HG02870 (cell line): ENCODE data around the gene CREB3L1.

ENCODE experiments used
- ATAC-seq: cut with Tn5 transposase; IDR thresholded peaks from one replicate; pipeline ENCODE4 v1.9.1; 2021; ENCODE audit warnings: mild to moderate bottlenecking, moderate library complexity; ENCODE audit not compliant: unreplicated experiment

CREB3L1 gene

DNA sequence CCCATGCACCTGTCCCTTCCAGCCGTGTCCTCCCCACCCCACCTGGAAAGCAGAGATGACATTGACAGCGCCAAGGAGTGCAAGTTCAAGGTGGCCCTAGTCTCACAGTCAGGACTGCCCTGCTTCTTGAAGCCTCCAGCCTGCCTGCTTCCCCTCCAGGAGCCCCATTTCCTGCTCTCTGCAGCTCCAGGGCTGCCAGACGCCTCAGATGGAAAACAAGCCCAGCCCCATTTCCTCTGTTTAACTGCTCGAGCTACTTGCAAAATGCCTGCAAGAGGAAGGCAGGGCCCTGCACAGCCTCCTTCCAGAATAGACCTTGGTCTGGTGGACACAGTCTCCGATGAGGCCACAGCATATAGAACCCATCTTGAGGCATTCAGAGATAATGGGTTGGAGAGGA lies 64.8 kb downstream of the CREB3L1 start:
- no peak for ATAC-seq

DNA sequence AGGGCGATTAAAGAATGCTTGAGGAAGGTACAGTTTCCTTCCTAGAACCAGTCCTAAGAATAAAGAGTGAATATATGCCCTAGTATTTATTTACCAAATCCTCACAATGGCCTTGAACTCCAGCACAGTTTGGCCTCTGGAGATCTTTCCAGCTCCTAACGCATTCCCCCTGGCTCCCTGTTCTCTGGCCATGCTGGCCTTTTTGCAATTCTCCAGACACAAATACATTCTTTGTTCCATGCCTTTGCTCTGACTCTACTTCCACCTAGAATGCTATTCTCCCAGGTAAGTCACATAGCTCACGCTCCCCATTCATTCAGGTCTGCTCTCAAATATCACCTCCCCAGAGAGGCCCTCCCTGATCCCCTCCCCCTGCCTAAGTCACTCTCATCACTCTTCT lies 66.1 kb downstream of the CREB3L1 start:
- no peak for ATAC-seq

DNA sequence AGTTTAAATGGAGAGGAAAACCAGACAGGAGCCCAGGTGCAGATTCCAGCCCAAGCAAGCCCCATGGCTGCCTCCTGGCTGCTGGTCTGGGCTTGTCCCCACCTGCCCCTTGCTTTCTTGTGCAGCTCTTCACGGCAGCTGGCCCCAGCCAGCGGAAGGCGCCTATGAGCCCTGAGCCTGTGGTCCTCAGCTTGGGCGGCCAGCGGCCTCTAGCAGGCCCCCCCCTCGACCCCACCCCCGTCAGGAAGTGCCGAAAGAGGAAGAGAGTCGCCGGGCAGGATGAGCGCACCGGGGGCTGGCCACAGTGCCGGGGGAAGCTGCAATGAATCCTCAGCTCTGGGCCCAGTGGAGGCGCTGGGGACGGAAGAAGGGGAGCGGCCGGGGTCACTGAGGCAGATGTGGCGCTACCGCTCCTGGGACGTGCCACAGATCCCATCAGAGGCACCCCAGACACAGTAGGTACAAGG lies 67.7 kb downstream of the CREB3L1 start:
- peak; percentile 24 for ATAC-seq

DNA sequence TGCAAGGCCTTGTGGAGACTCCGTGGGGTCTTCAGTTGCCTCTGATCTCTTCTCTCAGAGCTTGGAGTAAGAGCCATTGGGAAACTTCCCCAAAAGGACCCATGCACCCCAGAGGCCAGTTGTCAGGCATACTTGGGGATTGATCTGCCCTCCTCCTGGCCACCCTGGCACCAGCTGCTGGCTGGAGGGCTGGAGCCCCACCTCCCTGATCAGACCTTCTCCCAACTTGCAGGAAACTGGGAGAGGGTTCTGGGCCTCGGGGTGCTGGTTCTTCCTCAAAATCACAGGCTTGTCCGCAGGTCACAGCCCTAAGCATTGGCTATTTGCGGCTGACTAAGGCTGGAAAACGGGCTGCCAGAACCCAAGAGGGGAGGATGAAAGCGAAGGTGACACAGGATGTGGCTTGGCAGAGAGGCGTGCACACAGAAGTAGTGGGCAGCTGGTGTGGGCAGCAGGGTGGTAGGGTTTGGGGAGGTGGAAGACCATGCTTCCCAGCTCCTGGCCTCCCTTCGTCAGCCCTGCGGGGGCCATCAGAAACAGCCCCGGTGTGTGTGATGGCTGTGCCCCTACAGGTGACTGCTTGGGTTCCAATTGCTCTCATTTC lies 68.5 kb downstream of the CREB3L1 start:
- no peak for ATAC-seq

DNA sequence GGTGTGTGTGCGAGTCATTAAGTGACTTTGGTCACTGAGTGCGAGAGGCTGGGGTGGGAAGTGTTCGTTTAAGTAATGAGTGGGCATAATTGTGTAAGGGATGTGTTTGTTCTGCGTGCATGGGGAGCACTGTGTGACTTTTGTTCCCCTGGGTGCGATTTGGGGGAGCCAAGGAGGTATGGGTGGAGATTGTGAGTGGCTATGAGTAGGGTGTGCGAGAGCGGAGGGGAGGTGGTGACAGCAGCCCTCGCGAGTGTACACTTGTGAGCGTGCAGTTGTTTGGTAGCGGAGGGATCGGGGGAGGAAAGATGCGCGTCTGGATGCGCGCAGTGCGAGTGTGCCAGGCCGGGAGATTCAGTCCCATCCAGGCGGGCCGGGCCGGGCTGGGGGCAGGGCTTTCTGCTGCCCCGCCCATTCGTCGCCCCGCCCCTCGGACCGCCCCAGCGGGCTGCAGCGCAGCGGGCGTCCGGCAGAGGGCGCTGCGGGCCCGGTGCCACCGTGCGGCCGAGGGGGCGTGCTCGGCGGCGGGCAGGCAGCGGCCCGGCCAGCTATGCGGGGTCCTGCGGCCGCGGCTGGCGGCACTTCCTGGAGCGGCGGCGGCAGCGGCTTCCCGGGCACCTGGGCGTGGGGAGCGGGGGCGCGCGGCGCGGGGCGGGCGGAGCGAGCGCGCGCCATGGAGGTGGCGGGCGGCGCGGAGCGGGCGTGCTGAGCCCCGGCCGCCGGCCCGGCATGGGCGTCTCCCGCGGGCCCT lies 69.6 kb downstream of the CREB3L1 start, which contains the start of gene DGKZ:
DGKZ (plus strand) TSS at position 578 of the 751 bp plus-strand sequence. CDS start 197 bp downstream, outside the sequence.
- peak; percentile 45 for ATAC-seq

DNA sequence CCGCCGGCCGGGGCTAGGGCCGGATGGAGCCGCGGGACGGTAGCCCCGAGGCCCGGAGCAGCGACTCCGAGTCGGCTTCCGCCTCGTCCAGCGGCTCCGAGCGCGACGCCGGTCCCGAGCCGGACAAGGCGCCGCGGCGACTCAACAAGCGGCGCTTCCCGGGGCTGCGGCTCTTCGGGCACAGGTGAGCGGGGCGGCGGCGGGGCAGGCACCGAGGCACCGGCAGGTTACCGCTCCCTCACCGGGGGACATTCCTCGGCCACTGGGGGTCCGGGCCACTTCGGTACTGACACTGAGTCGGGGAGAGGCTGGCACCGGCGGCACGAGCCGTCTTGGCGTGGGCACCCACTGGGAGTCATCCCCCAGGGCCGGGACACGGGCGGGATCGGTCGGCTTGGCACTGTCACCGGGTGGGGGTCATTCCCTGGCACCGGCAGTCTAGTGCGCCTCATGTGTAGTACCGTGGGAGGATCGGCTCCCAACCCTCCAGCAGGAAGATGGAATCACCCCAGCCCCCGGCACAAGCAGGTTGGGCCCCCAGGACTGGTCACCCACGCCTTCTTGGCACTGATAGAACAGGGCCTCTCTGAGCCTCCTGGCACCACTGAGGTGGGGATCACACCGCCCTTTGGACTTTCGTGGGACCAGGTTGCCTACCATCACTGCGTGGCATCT lies 70.3 kb downstream of the CREB3L1 start:
- no peak for ATAC-seq

DNA sequence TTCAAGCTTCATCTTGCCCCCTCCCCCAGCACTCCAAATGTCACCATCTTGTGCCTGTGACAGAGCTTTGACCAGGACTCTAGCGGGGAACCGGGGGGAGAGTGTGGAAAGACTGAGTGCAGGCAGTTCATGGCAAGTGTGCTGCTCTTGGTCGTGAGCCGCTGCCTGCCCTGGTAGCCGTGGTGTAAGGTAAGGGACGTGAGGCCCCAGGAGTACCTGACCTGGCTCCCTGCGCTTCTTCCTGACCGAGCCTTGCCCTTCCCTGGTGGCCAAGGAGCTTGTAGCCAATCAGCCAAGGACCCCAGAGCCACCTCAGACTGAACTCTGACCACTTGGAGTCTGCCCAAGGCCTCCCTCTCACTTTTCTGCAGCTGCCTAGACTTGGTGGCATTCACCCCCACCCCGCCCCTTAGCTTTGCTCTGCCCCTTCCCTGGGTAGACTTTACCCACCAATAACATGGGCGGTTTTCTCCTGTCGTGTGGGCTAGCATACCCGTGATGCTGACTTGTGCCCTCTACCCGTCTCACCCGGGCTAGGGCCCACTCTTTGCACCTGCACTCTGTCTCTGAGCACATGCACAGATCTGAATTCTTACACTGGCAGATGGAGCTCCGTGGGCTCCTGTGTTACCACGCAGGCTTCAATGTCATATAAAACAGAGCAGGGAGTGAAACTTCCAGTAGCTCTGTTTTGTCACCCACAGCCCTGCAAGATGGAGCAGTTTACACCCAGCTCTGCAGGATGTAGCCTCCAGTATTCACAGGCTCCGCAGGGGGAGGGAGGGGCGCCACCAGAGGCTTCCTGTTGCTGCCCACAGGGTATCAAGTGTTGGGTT lies 71.3 kb downstream of the CREB3L1 start:
- no peak for ATAC-seq

DNA sequence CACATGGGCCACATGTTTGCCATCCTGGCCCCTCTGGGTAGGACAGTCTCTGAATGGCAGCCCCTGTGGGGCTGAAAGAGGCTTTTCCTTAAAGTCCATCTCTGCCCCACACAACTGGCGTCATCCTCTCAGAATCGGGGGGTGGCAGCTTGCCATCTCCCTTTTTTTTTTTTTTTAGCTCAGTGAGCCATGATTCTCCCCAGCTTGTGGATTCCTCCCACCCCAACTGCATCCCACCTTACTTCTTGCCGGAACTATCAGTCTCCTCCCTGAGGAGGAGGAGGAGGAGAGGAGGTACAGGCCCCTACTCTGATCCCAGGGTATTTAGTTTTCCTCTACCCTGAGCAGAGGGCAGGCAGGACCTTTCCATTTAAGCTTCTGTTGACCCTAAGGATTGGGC lies 73.2 kb downstream of the CREB3L1 start:
- ATAC-seq = no peak

DNA sequence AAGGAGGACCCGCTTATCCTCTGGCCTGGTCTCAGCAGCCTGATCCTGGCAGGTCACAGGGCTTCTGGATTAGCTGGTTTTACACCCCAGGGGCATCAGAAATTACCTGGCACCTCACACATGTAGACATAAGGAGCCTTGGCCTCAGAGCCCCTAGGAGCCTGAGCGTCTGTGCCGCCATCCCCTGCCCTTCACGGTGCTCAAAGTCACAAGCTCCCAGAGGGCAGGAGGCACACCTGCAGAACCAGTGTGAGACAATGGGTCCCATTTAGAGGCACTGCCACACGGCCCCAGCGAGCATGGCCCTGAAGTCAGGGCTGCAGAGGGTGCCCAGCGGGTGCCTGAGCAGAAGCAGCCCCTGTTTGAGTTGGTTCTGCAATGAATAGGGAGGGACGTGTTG lies 73.7 kb downstream of the CREB3L1 start:
- no peak for ATAC-seq

DNA sequence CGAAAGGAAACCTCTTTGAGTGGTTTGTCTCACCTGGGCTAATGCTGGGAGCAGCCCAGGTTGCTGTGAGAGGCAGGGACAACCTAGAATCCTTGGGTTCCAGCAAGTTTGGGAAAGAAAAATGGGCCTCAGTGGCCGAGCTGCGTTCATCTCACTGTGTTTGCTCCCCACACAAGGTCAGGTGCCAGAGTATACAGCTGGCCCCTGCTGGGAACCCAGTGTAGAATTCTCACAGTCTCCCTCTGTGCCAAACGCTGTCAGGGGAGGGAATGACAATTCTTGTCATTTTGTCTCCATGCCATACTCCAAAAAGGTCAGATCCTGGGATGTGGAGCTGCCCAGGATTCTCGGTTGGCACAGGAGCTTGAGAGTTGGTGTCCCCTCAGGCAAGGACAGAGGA lies 74.1 kb downstream of the CREB3L1 start:
- no peak for ATAC-seq

DNA sequence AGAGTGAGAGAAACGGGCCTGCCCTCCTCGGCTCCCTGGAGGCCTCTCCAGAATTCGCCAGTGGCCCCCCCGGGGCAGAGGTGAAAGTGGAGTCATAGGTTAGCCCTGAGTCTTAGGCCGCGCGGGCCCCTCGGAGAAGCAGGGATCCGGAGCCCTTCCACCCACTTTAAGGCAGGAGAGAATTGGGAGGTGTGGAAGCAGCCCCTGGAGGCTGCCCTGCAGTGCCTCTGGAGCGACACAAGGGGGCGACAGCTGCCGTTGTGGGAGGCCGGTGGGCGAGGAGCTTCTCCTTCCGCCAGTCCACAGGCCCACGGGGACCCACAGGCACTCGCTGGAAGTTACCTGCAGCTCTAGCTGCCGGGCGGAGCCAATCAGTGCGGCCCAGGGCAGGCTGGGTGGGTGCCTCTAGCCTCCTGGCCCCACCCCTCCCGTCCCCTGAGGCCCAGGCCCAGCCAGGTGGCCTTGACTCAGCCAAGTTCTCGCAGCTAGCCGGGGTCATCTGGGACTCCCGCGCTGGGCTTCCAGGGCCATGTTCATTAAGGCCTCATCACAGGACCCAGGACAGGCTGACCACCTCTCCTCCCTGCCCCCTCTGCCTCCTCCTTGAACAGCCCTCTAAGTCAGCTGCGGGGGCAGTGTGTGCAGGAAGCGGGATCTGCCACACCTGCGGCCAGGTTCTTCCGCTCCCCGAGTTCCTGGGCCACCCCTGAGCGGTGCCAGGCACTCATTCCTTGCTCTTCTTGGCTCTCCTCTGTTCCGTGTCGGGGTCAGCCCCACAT lies 74.8 kb downstream of the CREB3L1 start:
- no peak for ATAC-seq

DNA sequence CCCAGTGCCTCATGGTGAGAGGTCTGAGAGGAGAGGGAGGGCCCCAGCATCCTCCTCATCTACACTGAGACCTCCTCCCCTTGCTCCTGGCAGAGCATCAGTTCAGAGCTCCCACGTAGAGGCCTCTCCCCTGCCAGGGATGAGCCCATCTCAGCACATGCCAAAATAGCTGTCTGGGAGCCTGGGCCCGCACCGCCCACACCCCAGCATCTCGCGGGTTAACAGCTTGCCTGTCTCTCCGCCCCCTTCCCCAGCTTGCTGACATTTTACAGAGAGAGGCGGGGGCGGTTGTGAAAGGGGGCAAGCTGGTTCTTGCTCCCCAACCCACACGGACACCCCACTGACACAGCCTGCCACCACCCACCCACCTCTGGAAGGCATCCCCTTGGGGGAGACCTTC lies 76.2 kb downstream of the CREB3L1 start:
- no peak for ATAC-seq

DNA sequence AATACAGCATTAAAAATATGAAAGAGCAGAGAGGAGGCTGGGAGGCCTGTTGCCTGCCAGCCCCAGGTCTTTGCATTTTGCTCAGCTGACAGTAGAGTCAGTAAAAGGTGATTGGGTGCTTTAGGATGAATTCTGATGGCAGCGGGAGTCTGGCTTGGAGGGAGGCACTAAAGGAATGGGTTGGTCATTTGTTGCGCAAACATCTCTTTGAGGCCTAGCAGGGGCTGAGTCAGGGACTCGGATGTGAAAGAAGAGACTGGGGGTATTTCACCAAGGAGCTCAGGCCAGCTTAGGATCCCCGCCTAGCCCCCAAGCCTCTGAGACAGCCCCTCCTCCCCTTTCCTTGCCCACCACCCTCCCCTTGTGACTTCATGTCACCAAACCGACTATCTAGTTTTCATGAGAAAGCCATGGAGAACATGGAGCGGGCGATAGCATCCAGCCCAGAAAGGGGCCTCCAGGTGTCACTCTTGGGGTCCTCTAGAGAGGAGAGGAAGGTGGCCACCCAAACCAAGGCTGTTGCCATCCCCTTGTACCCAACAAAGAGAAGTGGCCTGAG lies 79.5 kb downstream of the CREB3L1 start:
- no peak for ATAC-seq

DNA sequence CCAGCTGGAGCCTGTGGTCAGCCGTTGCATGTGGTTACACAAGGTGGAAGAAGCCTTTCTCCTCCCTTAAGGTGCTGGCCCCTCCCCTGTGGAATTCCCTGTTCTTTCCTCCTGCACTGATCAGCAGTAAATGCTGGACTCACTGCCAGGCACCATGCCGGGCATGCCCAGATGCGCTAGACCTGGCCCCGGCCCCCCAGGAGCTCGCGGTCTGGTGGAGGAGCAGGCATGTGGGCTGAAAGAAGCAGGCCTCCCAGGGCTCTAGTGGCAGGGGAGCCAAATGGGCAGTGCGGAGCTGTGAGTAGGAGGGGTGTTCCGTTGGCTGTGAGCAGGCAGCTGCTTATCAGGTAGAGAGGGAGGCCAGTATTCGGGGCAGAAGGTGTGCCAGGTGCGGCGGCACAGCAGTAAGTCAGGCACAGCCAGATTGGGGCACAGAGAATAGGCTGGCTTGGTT lies 80.0 kb downstream of the CREB3L1 start:
- no peak for ATAC-seq

DNA sequence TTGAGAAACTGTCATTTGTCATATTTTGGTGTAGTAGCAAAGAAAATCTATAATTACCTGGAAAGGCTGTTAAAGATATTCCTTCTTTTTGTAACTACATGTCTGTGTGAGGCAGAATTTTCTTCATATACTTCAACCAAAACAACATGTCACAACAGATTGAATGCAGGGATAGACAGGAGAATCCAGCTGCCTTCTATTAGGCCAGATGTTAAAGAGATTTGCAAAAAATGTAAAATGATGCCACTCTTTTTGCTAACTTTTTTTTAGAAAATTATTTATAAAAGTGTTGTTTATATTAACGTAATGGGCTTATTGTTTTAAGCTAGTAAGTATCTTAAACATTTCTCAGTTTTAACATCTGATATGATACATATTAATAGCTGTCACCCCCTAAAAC lies 82.5 kb downstream of the CREB3L1 start:
- no peak for ATAC-seq

DNA sequence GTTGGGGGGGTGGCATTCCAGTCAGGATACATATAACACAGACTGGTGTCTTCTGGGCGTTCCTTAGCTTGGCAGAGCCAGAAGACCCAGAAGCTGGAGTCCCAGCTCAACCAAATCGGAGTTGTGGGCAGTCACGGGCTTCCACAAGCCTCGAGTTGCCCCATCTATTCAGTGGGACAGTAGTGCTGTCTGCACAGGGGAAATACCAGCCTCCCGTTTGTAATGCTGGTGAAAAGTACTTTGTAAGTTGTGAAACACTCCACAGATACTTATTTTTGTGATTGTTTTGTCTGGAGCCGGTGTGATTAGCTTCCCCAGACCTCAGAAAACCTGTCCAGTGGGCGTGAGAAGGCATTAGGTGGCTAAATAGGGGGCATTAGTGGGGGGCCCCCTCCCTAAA lies 83.4 kb downstream of the CREB3L1 start:
- ATAC-seq = no peak

DNA sequence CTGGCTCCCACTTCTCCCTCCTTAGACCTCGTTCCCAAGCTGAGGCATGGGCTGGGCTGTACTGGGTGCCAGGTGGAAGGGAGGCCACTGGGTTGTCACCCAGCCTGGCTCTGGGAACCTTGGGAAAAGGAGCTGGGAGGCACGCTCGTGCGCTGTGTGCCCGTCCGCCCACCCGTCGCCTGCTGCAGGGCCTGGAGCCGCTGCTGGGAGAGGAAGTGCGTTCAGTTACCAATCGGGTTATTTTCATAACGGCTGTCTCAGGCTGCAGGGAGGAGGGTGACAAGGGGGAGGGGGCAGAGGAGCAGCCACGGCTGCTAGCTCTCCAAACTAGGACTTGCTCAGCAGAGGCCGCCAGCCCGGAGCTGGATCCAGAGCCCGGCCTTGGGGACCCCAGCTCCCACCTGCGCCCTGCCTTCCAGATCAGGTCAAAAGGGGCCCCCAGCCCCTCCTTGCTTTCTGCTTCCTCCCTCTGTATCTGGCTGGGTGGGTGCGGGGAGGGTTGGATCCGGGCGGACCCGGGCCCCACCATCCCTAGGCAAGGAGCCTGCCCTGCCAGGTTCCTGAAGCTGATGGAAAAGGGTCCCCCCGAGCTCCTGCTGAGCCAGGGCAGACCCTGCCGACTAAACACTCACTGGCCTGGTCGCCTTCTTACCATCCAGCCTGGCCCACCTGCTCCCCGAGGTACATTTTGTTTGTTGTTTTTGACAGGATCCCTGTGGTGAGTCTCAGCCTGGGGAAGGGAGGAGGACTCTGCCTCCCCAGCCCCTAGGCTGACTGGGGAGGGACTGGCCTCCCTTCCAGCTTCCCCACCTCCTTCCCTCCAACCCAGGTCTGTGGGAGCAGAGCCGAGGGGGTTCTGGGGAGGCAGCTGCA lies 84.1 kb downstream of the CREB3L1 start:
- peak; percentile 86 for ATAC-seq

DNA sequence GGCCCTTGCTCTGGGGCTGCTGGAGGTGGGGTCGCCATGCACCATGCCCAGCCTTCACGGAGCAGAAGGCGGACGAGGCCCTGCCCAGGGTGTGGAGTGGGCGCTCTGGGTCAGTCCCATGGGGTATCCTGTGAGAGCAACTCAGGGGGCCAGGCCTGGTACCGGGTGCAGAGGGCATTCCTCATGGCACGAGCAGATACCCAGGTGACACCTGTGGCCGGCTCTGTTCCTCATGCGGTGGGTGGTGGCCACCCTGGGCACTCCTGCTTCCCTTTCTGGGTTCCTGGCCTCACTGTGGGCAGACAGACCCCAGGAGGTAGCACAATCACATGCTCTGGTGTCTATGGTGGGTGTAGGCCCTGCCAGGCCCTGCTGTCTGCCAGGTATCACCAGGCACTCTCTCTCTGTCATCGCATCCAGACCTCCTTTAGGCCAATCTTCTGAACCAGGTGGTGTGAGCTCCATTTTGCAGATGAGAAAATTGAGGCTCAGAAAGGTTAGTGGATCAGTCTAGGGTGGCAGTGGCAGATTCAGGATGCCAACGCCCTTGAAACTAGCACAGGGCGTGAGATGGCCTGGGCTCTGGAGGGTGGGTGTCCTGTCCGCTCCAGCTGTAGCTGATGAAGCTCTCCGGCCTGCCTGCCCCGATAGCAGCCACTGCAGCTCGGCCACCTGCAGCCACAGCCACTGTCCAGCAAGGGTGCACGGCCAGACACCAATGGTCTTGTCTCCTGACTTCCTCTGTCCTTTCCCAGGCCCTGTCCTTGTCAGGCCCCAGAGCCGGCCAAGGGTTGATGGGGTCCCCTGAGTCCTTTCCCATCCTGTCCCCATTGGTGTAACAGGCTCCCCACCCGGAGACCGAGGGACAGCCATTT lies 84.9 kb downstream of the CREB3L1 start:
- ATAC-seq = no peak
